GM23248 (cell line): ENCODE data around the gene CTNNA3.

Experiments
- EZH2 ChIP-seq: fragments of 200-600 bp; sonication (generic); IDR thresholded peaks from 2 replicates; pipeline ENCODE4 v1.6.1; 2018; ENCODE audit warnings: antibody characterized with exemption, mild to moderate bottlenecking; ENCODE audit not compliant: insufficient read depth, poor library complexity, severe bottlenecking
- EZH2phosphoT487 ChIP-seq: fragments of 200-600 bp; sonication (generic); IDR thresholded peaks from 2 replicates; pipeline ENCODE4 v1.6.1; 2018; ENCODE audit warnings: antibody characterized with exemption, moderate library complexity, mild to moderate bottlenecking, low read depth; ENCODE audit not compliant: insufficient read depth

DNA sequence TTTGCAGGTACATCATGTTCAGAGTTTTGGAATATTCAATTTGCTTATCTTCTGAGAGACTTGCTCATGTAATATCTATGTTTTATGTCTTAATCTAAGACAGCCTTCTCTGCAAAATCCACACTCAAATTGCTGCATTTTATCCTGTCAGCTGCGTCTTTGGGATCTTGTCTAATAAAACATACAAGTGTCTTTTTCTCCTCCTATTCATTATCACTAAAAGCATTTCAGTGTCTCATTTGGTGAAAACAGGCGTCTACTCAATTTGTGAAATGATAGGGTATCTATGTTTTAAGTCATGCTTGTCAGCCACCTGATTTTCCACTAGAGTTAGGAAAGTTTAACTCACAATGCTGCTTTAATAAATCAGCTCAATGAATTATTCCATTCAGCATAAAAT lies 882.9 kb downstream of the CTNNA3 start:
- TF ChIP-seq EZH2 (no peak), EZH2phosphoT487 (no peak)
